Stimulated activated CD8-positive, alpha-beta memory T cell treated with anti-CD3 and anti-CD28 coated beads, Interleukin-12 subunit alpha, Interleukin-12 subunit beta, amount 100 ng/mL, for 24 hours (primary cell): Measurements from ENCODE around the gene SLC39A11.
"Not testable (repeated sequence)": the region's sequence is repeated elsewhere in the genome, so short reads cannot be mapped to it uniquely, and the experiment has no call there.

Source experiments
- DNase-seq: peaks from one replicate; pipeline ENCODE4 v3.0.0-alpha.2; 2020; ENCODE audit errors: extremely low read depth

SLC39A11 gene

GRCh38 chr17:72715906-72716572 lies 376.4 kb downstream of the SLC39A11 start:
- no peak for DNase-seq

DNA sequence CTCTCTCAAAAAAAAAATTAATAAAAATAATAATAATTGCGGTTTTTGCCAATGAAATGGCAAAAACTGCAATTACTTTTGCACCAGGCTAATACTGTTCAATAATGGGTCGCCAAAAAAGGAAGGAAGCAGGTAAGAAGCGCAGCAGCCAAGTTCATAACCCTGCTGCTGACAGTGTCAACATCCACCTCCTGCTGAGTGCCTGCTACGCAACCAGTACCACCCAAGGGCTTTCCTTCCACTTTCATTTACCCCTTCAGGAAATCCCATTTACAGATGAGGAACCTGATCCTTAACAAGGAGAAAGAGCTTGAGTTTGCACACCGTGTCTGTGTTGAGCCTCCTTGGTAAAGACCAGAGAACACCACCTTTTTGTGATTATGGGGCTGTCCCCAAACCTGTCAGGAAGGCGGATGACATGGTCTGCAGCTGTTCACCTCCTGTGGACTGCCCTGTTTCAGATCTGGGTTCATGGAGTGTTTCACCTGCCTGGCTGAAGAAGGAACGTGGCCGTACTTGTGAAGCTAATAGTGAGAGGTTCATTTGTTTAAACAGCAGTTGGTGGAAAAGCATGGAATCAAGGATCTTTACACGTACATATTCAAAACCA lies 378.0 kb downstream of the SLC39A11 start:
- DNase-seq = no peak

DNA sequence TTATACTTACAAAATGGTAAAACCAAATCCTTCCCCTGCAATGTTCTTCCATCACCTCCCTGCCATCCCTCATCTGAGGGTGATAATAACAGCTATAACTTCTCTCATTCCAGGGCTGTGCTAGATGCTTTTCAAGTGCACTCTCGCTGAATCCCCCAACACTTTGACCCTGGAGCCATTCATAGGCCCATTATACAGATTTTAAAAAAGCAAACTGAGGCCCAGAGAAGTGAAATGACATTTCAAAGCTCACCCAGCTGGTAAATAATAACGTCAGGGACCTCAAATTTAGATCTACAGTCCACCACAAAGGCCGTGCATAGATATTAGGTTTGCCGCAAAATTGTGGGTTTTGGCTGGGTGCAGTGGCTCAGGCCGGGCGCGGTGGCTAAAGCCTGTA lies 378.8 kb downstream of the SLC39A11 start:
- DNase-seq = no peak

DNA sequence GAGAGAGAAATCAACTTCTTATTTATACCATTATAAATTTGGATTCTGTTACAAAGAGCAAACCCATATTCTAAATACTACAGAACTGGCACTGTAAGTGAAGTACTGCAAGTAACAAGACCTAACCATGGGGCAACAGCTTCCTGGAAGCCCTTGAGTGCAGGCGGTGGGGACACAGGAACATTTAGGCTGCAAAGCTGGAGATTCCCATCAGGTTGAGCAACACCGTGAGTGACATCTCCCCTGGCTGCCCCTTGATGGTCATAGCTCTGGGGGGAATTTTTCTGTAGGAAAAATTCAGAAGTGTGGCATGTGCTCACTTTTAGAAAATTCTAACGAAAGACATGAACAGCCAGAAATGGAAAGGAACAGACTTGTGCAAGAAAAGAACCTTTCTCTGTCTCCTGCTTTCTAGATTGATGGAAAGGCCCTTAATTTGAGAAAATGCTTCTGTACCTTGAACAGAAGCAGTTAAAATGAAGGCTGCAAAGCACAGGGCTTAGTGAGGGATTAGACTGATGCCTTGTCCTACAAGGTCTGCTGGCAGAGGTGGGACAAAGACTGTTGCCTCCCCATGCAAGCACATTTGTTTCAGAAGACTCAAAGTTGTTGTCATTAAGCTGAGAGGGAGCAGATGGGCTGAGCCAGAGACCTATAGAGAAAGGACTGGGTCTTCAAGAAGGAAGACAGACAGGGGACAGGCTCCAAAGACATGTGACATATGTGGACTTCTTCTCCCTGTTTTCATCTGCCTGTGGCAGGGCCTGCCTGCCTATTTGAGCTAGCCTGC lies 380.8 kb downstream of the SLC39A11 start:
- no peak for DNase-seq

GRCh38 chr17:72710834-72711233 lies 381.7 kb downstream of the SLC39A11 start:
- no peak for DNase-seq

DNA sequence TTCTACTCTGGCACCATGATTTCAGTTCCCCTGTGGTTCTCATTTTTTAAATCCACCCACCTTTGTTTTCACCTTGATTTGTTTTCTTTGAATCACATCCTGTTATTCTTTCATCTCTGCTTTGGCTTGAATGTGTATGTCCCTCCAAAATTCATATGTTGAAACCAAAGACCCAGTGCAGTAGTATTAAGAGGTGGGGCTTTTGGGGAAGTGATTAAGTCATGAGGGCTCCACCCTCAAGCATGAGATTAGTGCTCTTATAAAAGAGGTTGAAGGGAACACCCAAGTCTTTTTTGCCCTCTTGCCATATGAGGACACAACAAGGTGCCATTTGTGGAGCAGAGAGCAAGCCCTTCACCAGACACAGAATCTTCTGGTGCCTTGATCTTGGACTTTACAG lies 382.3 kb downstream of the SLC39A11 start:
- DNase-seq = no peak

DNA sequence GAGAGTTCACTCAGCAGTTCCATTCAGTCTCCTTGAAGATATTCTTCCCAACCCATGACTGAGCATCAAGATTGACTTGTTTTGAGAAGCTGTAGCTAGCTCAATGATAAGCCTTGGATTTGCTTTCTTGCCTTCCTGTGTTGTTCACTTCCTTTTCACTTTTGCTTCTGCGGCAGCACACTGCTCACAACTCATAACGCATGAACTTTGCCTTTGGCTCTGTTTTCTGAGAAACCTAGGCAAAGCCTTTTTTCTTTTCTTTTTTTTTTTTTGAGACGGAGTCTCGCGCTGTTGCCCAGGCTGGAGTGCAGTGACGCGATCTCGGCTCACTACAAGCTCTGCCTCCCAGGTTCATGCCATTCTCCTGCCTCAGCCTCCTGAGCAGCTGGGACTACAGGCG lies 383.8 kb downstream of the SLC39A11 start:
- DNase-seq = not testable (repeated sequence)

GRCh38 chr17:72707881-72708280 lies 384.6 kb downstream of the SLC39A11 start:
- DNase-seq = no peak

DNA sequence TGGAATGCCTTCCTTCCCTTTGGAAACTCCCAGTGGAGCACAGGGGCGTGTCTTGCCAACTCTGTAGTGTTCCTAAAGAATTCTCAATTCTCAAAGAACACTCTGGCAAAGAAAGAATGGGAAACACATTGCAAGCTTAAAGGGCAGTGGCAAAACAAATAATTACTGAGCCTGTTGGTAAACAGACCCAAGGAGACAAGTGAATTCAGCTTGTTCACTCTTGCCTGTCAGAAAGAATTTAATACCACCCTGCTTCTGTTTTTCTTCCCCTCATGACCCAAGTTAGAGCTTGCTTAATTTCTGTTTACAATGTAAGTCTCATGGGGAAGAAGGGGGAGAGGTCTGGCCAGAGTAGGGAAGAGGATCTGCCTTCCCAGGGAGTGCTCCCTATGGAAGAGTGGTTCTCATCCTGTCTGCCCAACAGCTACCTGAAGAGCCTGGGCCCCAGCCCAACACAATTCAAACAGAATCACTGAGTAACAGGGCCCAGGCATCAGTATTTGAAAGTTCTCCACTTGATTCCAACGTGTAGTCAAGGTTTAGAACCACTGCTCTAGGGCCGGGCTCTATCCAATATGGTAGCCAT lies 386.0 kb downstream of the SLC39A11 start:
- DNase-seq = no peak

GRCh38 chr17:72705905-72706395 lies 386.5 kb downstream of the SLC39A11 start:
- no peak for DNase-seq

DNA sequence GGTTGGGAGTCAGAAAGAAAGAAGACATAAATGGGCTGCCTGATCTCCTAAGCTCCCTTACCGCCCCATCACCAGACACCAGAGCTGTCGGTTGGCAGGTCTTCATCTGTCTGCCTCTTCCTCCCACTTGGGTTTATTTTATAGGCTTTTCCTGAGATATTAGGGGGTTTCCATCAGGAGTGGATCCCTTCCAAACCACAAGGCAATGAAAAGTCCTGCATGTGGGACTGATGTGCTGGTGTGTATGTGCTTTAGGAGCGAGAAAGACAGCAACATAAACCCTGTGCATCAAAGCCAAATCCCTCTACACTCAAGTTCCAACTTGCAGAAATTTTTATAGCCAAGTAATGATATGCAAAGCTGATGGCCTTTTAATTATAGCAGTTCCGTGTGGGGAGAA lies 389.5 kb downstream of the SLC39A11 start:
- no peak for DNase-seq

- DNase-seq = no peak
Measured at GRCh38 chr17:72702136-72702735, 390.3 kb downstream of the SLC39A11 start.

DNA sequence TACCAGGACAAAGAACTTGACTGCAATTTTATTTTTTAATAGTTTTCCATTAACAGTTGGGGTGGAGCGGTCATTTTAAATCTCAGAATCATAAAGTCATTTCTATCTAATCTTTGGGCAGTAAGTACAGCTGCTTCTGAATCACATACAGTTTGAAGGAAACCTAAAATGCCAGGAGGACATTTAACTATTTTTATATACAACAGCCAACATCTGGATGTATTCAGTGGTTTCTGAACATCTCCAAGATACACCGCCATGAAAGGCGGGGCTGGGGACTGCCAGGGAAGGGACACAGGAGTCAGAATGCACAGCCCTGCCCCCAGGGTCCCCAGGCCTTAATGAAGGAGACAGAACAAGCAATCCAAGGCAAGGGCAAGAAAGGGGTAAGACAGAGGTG lies 392.3 kb downstream of the SLC39A11 start:
- DNase-seq = no peak

GRCh38 chr17:72699545-72699944 lies 392.9 kb downstream of the SLC39A11 start:
- DNase-seq = no peak

GRCh38 chr17:72697602-72698146 lies 394.8 kb downstream of the SLC39A11 start:
- DNase-seq = no peak

DNA sequence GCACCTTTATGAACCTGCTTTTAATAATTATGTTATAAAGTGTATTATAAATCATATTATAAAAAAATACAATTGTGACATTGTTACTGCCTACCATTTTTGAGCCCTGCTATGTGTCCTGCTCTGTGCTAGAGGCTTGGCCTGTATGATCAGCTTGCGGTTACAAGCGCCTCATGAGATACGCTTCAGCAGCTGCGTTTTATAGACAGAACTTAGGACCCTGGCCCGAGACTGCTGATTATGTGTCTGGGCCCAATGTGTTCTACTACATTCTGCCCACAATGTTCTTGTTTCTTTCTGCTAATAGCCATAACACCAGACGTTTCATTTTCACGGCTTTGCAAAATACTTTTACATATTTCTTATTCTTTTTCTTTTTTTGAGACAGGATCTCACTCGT lies 395.8 kb downstream of the SLC39A11 start:
- no peak for DNase-seq

GRCh38 chr17:72696156-72696555 lies 396.3 kb downstream of the SLC39A11 start:
- no peak for DNase-seq

DNA sequence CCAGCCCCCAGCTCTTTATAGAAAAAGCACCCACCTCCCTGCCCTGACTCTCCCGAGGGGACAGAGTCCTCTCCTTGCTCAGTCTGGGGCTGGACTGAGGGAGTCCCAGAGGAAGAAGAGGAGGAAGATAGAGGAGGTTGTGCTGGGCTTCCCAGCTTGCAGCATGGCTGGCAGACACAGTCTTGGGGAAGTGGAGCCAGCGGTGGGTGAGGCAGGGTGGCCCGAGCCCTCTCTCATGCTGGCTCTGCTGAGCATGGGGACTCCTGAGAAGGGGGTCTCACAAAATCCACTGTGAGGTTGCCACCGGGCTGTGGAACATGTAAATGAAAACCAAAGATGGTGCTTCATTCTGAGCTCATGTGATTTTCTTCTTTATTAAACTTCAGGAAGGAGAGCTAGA lies 398.5 kb downstream of the SLC39A11 start:
- DNase-seq = no peak

DNA sequence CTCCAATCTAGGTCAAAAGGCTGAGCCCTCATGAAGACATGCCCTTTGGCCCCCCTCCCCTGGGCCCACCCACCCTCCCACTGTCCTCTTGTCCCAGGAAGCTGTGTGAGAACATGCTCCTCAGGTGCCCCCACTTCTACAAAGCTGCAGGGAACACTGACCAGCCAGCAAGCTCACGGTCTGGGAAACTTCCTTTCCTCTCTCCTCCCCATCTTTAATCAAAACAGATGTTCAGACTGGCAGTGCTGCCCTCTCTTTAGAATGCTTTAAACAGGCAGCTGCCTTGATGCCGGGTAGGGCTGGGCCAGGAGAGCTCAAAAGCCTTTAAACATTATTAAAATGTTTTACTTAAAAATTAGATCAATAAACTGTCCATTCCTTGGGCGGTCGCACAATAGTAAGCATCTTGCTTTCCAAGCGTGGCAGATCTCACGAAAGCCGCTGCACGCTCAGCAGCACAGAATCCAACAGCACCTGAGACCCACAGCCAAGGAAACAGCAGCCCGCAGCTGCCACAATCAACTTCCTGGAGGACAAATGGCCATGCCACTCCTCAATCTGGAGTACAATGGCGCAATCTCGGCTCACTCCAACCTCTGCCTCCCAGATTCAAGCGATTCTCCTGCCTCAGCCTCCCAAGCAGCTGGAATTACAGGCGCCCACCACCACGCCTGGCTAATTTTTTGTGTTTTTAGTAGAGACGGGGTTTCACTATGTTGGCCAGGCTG lies 399.2 kb downstream of the SLC39A11 start:
- DNase-seq = no peak

- DNase-seq = no peak
Measured at GRCh38 chr17:72692676-72693075, 399.8 kb downstream of the SLC39A11 start.

DNA sequence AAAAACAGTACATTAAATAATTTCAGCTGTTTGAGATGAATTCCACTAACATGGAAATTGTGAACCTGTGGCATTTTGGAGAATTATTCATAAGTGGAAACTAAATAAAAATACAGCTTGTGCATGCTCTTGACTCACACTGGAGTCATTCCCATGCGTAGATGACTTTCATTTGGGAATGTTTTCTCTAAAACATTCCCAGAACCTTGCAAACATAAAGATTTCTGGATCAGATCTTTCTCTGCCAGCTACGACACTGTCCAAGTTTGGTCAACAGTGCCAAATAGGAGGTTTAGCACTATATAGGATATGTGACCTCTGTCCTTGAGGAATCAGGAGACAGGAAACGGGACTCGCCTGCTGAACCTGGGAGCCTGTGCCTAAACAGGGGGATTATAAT lies 400.9 kb downstream of the SLC39A11 start:
- DNase-seq = no peak
